GM06990 (cell line): ENCODE data around the gene ZNF346.

Source experiments
- DNase-seq: peaks from one replicate; pipeline ENCODE4 v3.0.0-alpha.2; 2011; ENCODE audit not compliant: insufficient read length; ENCODE audit errors: extremely low read depth
- H3K27me3 ChIP-seq: replicated peaks from 2 replicates; pipeline ENCODE4 v1.6.0; 2011; ENCODE audit warnings: low read length; ENCODE audit not compliant: control insufficient read depth, insufficient read depth
- H3K36me3 ChIP-seq: 2 replicates; pipeline ENCODE4 v1.5.1; 2011; ENCODE audit warnings: low read length; ENCODE audit not compliant: control insufficient read depth, insufficient read depth
- H3K4me3 ChIP-seq: replicated peaks from 2 replicates; pipeline ENCODE4 v1.5.1; 2011; ENCODE audit warnings: low read depth, mild to moderate bottlenecking, control low read depth, low read length
- TF ChIP-seq, protein P1 (sequence below): IDR thresholded peaks from 2 replicates; pipeline ENCODE4 v1.5.1; 2011; ENCODE audit warnings: low read length, control low read depth, mild to moderate bottlenecking, inconsistent platforms; ENCODE audit not compliant: insufficient read depth, poor library complexity, severe bottlenecking

ZNF346 gene

GRCh38 chr5:177094224-177095087 lies 72.0 kb downstream of the ZNF346 start:
- Histone ChIP-seq H3K36me3 (no peaks in the 10 kb centered on the region), H3K4me3 (no peak overlapping the region), H3K27me3 (peaks cover 1% of the 10 kb centered on the region)
- TF ChIP-seq, protein P1, sequence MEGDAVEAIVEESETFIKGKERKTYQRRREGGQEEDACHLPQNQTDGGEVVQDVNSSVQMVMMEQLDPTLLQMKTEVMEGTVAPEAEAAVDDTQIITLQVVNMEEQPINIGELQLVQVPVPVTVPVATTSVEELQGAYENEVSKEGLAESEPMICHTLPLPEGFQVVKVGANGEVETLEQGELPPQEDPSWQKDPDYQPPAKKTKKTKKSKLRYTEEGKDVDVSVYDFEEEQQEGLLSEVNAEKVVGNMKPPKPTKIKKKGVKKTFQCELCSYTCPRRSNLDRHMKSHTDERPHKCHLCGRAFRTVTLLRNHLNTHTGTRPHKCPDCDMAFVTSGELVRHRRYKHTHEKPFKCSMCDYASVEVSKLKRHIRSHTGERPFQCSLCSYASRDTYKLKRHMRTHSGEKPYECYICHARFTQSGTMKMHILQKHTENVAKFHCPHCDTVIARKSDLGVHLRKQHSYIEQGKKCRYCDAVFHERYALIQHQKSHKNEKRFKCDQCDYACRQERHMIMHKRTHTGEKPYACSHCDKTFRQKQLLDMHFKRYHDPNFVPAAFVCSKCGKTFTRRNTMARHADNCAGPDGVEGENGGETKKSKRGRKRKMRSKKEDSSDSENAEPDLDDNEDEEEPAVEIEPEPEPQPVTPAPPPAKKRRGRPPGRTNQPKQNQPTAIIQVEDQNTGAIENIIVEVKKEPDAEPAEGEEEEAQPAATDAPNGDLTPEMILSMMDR, result no peak
- DNase-seq, result no peak

DNA sequence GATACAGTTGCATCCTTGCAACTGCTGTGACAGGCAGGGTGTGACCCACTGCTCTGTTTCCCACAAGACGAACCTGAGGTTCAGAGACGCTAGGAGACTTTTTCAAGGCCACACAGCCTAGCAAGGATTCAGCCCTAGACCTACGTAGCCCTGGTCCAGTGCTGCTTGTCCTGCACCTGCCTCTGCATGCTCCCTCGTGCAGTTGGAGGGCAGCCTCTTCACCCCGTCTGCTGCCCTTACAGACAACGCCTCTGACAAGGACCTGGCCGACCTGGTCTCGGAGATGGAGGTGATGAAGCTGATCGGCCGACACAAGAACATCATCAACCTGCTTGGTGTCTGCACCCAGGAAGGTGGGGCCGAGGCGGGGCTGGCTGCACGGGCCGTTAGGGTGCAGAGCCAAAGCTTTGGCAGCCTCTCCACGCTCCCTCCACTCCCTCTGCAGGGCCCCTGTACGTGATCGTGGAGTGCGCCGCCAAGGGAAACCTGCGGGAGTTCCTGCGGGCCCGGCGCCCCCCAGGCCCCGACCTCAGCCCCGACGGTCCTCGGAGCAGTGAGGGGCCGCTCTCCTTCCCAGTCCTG lies 72.7 kb downstream of the ZNF346 start:
- Histone ChIP-seq H3K36me3 (no peaks in the 10 kb centered on the region), H3K27me3 (peaks cover 1% of the 10 kb centered on the region), H3K4me3 (no peak overlapping the region)
- DNase-seq, result no peak
- TF ChIP-seq, protein P1, result no peak

- TF ChIP-seq, protein P1, result no peak
- DNase-seq, result no peak
- Histone ChIP-seq H3K4me3 (no peak overlapping the region), H3K36me3 (no peaks in the 10 kb centered on the region), H3K27me3 (no peaks in the 10 kb centered on the region; the same call in 1 of the 2 replicates)
These were observed 73.9 kb downstream of the ZNF346 start for GRCh38 chr5:177096162-177097015.

DNA sequence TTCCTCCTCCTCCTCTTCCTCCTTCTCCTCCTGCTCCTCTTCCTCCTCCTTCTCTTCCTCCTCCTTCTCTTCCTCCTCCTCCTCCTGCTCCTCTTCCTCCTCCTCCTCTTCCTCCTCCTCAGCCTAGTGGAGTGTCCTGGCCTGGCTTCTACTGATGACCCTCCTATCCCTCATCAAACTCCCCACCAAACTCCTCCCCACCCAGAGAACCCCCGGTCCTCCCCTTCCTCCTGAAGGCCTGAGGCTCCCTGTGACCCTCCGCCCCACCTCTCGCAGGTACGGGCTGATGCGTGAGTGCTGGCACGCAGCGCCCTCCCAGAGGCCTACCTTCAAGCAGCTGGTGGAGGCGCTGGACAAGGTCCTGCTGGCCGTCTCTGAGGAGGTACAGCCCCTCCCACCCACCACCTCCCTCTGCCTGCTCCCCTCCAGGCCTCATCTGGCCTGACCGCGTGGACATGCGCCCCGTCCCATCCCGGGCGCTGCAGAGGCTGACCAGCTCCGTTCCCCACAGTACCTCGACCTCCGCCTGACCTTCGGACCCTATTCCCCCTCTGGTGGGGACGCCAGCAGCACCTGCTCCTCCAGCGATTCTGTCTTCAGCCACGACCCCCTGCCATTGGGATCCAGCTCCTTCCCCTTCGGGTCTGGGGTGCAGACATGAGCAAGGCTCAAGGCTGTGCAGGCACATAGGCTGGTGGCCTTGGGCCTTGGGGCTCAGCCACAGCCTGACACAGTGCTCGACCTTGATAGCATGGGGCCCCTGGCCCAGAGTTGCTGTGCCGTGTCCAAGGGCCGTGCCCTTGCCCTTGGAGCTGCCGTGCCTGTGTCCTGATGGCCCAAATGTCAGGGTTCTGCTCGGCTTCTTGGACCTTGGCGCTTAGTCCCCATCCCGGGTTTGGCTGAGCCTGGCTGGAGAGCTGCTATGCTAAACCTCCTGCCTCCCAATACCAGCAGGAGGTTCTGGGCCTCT lies 74.8 kb downstream of the ZNF346 start:
- no peaks in the 10 kb centered on the region; the same call in 1 of the 2 replicates for H3K27me3 ChIP-seq
- H3K4me3 ChIP-seq, result no peak overlapping the region
- H3K36me3 ChIP-seq, result no peaks in the 10 kb centered on the region
- no peak for DNase-seq
- TF ChIP-seq, protein P1, result no peak

GRCh38 chr5:177098120-177098469 lies 75.6 kb downstream of the ZNF346 start:
- DNase-seq, result no peak
- no peaks in the 10 kb centered on the region for H3K36me3 ChIP-seq
- no peak overlapping the region for H3K4me3 ChIP-seq
- H3K27me3 ChIP-seq, result no peaks in the 10 kb centered on the region; the same call in 1 of the 2 replicates
- TF ChIP-seq, protein P1, result no peak
